Activated CD8-positive, alpha-beta memory T cell treated with anti-CD3 and anti-CD28 coated beads for 4 hours (primary cell): ENCODE measurements around the gene ADCYAP1R1.

Source experiments
- DNase-seq, 2 donors: peaks; one replicate each; pipeline ENCODE4 v3.0.0-alpha.2; 2020; ENCODE audit warnings: low read depth in 2 of 2

Gene ADCYAP1R1

DNA sequence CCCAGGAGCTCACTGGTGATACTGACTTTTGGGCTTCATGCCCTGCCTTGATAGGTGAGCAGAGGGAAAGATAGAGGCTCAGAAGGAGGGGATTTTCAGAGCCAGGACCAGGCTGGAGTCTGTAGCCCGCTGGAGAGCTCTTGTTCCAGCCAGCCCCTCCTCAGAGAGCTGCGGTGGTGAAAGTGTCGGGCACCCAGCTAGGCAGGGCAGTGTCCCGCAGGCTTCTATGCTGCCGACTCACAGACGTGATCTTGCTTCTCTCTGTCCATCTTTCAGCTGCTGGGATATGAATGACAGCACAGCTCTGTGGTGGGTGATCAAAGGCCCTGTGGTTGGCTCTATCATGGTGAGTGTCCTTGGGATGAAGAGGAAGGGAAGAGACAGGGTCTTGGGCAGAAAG lies 35.2 kb downstream of the ADCYAP1R1 start:
- no peak for DNase-seq

DNA sequence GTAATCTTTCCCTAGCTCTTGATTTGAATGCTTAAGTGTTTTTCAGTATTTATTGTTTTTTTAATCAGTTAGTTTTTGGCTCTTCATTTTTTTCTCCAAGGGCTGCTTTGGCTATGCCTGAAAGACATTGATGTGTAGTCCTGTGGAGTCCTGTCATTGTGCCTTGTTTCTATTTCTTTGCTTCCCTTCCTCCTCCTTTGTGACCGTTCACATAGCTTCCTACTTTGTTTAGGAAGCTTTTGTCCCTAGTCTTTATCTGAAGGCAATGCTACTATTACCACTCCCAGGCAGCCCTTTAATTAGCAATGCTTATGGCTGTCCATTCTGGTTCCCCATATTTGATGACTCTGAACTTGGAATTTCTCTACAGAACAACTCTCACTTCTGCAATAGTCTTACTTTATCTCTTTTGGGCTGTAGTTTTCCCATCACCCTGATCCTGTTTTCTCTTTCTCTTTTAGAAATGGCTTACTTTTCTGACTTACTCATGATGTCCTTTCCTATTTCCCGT lies 39.9 kb downstream of the ADCYAP1R1 start:
- DNase-seq: no peak

DNA sequence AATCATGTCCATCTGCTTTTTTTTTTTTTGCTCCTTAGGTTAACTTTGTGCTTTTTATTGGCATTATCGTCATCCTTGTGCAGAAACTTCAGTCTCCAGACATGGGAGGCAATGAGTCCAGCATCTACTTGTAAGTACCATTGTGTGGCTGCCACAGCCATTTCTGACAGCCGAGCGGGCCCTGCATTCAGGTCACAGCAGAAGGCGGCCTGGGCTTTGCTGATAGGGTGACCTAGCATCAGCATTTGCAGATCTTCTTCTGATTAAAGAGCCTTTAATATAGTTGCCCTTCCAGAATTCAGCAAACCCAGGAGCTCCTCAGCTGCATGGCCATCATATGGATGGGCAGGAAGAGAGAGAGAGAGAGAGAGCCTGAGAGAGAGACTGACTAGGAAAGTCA lies 40.5 kb downstream of the ADCYAP1R1 start:
- no peak for DNase-seq

DNA sequence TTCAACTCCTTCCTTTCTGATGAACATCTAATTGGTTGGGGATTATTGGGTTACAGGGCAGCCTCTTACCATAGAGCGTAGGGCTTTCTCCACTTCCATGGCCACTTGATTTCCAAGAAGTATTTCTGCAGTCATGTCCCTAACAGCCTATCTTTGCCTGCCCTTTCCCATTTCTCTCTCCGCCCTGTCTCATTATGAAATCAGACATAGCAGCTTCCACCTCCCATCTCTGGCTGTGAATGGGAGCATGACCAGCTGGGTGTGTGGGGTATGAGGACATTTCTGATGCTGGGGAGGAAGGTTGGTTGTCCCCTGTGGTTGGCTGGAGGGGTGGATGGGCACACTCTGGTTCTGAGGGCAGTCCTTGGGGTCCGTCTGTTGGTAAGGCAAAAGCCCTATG lies 41.2 kb downstream of the ADCYAP1R1 start:
- DNase-seq: no peak

GRCh38 chr7:31094271-31094670 lies 42.2 kb downstream of the ADCYAP1R1 start:
- no peak for DNase-seq

- no peak for DNase-seq
These were observed 43.4 kb downstream of the ADCYAP1R1 start for GRCh38 chr7:31095286-31096197.

DNA sequence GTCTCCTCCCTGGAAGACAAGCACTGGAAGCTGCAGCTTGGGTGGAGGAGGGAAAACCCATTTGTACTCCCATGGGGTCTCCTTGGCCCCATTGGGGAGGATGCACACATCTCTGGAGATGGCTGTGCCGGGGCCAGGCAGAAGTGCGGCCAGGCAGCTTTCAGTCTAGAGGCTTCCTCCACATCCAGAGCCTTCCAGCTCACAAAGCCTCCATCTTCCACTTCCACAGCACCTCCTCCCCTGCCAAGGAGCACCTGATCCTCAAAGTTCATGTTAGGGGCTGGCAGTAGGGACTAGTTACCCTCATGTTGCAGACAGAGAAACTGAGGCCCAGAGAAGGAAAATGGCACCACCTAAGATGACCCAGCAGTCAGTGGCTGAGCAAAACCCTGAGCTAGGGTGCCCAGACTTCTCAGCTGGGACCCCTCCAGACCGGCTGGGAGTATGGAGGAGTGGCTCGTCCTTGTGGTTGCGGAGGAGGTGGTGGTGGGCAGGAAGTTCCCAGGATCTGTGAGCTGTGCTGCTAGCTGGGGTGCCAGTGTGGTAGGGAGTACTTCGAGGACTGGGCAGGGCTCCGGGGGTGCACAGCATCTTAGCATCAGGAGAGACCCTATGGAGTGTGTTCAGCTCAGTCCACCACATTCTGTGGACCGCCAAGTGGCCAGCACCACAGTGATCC lies 44.2 kb downstream of the ADCYAP1R1 start:
- no peak for DNase-seq

- DNase-seq: no peak
These were observed 44.8 kb downstream of the ADCYAP1R1 start for GRCh38 chr7:31096877-31097258.

GRCh38 chr7:31098642-31099360 lies 46.7 kb downstream of the ADCYAP1R1 start:
- DNase-seq: no peak

DNA sequence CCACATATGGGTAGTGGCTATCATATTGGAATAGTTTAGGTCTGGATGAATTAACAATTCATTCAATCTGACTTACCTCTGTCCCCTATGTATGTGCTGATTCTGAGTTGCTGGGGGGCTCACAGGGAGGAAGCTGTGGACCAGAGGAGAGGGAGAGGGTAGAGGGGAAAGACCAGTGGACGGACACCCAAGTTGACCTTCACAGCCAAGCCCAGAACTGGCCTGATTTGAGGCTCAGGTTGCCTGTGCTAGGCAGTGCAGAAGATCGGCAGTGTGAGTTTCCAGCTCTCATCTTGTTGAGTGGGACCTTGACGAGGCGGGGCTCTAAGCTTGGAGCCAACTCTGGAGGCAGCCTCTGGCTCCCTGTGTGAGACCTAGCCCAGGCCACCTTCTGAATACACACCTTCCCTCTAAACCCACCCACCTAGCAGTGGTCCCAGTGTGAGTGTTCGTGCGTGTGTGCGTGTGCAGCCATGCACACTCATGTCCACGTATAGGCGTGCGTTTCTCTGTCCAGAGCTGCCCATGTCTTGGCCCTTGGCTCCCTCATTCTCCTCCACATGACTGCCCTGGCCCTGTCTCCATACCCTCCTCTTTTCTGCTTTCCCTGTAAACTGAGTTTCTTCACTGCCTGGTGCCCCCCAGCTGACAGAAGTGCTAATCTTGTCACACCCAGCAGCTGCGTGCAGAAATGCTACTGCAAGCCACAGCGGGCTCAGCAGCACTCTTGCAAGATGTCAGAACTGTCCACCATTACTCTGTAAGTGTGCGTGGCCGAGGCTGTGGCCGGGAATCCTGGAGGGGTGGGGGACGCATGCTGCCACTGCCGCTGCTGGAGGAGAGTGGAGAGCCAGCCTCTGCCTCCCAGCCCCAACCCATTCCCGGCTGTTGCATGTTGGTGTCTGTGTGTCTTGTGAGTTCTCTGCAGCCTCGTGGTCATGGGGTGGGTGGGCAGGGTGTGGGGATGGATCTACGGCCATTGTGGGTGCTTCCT lies 47.6 kb downstream of the ADCYAP1R1 start:
- no peak for DNase-seq

GRCh38 chr7:31100445-31100844 lies 48.3 kb downstream of the ADCYAP1R1 start:
- DNase-seq: no peak

DNA sequence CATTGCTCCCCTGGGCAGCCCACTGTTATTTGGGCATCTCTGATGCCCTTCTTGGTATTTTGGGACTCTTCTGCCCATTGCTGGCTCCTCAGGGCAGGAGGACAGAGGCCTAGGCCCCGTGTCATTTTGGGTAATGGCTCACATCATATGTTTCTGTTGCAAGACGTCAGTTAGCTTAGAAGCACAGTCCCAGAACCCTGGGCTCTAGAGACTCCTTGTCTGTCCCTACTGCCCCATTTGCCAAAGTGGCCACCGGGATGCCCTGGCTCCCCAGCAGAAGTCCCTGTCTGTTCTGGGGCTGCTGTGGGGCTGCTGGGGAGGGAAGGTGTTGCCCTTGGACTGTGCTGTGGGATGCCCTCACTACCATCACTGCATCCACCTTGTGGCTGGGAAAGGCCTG lies 48.8 kb downstream of the ADCYAP1R1 start:
- no peak for DNase-seq

DNA sequence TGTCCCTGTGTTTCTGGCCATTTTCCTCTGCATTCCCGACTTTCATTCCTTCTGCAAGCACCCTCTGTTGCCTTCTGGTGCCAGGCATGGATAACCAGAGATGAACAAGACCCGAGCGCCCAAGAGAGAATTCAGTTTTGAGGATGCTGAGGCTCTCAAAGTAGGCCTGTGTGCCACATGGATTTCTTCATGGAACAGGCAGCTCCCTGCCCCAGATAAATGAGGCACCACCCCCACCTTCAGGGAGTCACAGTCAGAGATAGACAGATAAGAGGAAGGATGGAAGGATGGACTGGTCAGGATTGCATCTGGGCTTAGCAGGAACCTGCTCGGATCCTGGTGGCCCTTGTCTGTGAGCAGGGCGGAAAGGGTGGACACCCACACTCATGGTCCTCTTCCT lies 49.4 kb downstream of the ADCYAP1R1 start:
- DNase-seq: no peak

GRCh38 chr7:31102151-31102972 lies 50.3 kb downstream of the ADCYAP1R1 start:
- no peak for DNase-seq

DNA sequence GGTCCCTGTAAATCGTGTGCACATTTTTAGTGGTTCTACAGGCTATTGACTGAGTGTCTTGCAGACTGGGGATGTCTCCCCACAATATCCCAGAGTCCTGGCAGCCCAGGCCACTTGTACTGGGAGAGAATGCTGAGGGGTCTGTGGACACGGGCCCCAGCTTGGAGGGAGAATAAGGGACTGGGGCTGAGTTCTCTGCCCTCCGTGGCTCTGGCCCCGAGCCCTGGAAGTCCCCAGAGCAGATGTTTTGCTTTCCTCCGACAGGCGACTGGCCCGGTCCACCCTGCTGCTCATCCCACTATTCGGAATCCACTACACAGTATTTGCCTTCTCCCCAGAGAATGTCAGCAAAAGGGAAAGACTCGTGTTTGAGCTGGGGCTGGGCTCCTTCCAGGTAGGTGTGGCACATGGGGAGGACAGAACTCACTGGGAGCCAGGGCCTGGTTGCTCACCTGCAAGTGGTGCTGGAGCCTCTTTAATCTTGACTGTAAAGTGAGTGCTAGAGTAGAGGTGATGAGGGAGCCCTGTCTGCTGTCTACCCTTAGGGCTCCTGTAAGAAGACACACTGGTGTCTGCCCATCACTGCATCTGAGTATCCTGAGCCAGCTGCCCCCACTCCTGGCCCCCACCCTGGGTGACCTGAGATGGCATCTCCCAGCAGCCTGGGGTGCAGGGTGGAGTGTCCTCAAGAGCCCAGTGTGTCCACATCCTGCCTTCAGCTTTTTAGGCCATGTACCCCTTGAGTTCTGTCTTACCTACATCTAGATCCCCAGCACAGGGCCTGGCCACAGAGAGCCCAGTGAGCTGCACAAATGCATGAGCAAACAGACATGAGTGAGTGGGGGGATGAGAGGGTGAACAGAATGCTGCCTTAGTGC lies 51.1 kb downstream of the ADCYAP1R1 start:
- no peak for DNase-seq

DNA sequence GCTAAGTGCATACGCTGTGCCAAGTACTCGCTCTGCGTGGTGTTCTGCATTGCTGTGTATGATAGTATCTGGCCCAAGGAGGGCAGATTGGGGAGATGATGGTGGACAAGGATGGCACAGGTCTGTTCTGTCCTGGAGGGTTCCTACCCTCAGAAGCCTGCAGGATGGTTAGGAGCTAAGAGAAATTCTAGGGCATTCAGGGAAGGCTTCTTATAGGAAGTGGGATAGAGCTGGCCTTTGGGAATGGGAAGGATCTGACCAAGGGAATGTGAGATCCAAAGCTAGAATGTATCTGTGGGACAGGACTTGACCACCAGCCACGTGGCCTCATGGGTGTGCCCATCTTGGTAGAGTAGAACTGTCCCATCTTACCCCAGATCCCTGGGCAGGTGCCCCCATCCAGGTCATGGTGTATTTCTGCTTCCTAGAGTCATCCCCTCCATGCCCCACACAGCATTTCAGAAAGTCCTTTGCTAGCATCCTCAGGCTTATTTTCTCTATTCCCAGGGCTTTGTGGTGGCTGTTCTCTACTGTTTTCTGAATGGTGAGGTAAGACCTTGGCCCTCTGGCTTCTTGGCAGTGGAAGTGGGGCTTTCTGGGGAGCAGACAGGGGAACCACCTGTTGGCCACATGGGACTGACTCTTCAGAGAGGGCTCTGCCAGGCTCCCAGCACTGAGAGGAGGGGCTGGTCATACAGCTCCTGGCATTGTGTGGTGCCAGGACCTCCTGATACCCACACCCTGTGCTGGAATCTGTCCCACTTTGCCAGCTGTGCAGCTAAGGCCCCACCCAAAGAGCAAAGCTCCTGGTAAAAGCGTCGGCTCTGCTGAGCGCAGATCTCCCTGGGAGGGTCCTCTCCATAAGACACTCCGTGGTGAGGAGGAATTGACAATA lies 52.5 kb downstream of the ADCYAP1R1 start:
- no peak for DNase-seq

GRCh38 chr7:31105256-31105950 lies 53.3 kb downstream of the ADCYAP1R1 start:
- no peak for DNase-seq
